ENCODE results near the gene AVP. TPM values are rescaled to one million over a fixed set of nuclear protein-coding genes. Genes with fewer than 3 reads are reported as not detected.

AVP gene
- total and polyA plus RNA-seq, 2 of the 13 experiments (the other 11 are each of a cell fraction or from before 2014, with no cell fraction given), result 0.12 TPM; not detected in 1

- peaks cover 20% of the 10 kb centered on the region for H3K4me1 ChIP-seq (ENCODE audit: insufficient read depth, low read length)
- no peak for FAIRE-seq
- WGBS (ENCODE audit: low lambda C conversion rate), result 60% methylated on average over 6 of the region's 7 CpGs
- no peaks in the 10 kb centered on the region for H4K20me1 ChIP-seq (ENCODE audit: insufficient read depth, low read length)
- no peak overlapping the region for H2AFZ ChIP-seq (ENCODE audit: low read length)
- no peaks in the 10 kb centered on the region for H3K9me3 ChIP-seq (ENCODE audit: low read length)
- H3K27ac ChIP-seq (ENCODE audit: extremely low read length, insufficient read depth, low read length), result no peak overlapping the region
- ATAC-seq, result no peak
- H3K36me3 ChIP-seq (replicated peaks in 1 of 2; ENCODE audit: control insufficient read depth in 1 of 2, insufficient read depth in 2 of 2, low read length in 2 of 2), result no peaks in the 10 kb centered on the region
- in situ Hi-C loops (cut with HindIII; ENCODE audit: extremely low pct_ligation_motif_present, low pct_unique_long_range_greater_than_20kb) (no loop called here), intact Hi-C loops (cut with micrococcal nuclease; ENCODE audit: unreplicated experiment) (no loop called here)
- no peaks in the 10 kb centered on the region for H3K79me2 ChIP-seq (ENCODE audit: insufficient read depth, low read length)
- no TSS peak for BruUV-seq (replicated peaks)
- DNase-seq (ENCODE audit: low spot score), result no peak
- H3K27me3 ChIP-seq (ENCODE audit: control insufficient read depth in 1 of 2, insufficient read depth in 2 of 2, low read length in 2 of 2), result peaks cover 17 to 49% of the 10 kb centered on the region in 2 experiments
- no peak overlapping the region for H3K4me2 ChIP-seq (ENCODE audit: low read depth, low read length)
- no peak overlapping the region for H3K9ac ChIP-seq (ENCODE audit: insufficient read depth, low read depth, low read length)
- H3K4me3 ChIP-seq (replicated peaks in 1 of 3; ENCODE audit: insufficient read depth in 1 of 3, low read depth in 2 of 3, low read length in 3 of 3), result no peak overlapping the region
- ChIA-PET POLR2A (interaction anchor here (0.6 to 1.5 kb wide), 2 partner anchors 16 to 19 kb away, joined by 3 read pairs; no protein-coding TSS in a partner anchor), CTCF (ENCODE audit: low intra/inter-chr PET ratio, low total read pairs) (no interaction called here)
- TF ChIP-seq ZNF784 (CRISPR knock-in tag; IDR thresholded peaks at IDR 0.05; ENCODE audit: borderline replicate concordance), result no peak
- TF ChIP-seq ZNF180 (CRISPR knock-in tag; IDR thresholded peaks at IDR 0.05; ENCODE audit: borderline replicate concordance, low read depth), result no peak
- TF ChIP-seq ZNF256 (CRISPR knock-in tag; conservative IDR thresholded peaks at IDR 0.05), result no peak
- TF ChIP-seq GMEB2 (CRISPR knock-in tag; IDR thresholded peaks at IDR 0.05; ENCODE audit: low read depth), result no peak
- TF ChIP-seq EHMT2 (IDR thresholded peaks at IDR 0.05; ENCODE audit: borderline replicate concordance, low read depth, low read length), result no peak
- TF ChIP-seq ZSCAN30 (CRISPR knock-in tag; IDR thresholded peaks at IDR 0.05), result no peak
- no peak for TF ChIP-seq ELF1 (CRISPR knock-in tag; IDR thresholded peaks at IDR 0.05)
- no peak for TF ChIP-seq NBN (conservative IDR thresholded peaks at IDR 0.05)
- TF ChIP-seq HMG20B (CRISPR knock-in tag; conservative IDR thresholded peaks at IDR 0.05), result no peak
- TF ChIP-seq MAZ (IDR thresholded peaks at IDR 0.05; ENCODE audit: borderline replicate concordance, low read depth, low read length), result no peak
- TF ChIP-seq MAZ (CRISPR knock-in tag; IDR thresholded peaks at IDR 0.05; ENCODE audit: low read depth), result no peak
- no peak for TF ChIP-seq FOXC1 (CRISPR knock-in tag; IDR thresholded peaks at IDR 0.05; ENCODE audit: borderline replicate concordance)
- TF ChIP-seq TRAFD1 (CRISPR knock-in tag; IDR thresholded peaks at IDR 0.05; ENCODE audit: borderline replicate concordance), result no peak
- TF ChIP-seq ZGPAT (CRISPR knock-in tag; IDR thresholded peaks at IDR 0.05), result no peak
- TF ChIP-seq ARID4A (CRISPR knock-in tag; IDR thresholded peaks at IDR 0.05; ENCODE audit: borderline replicate concordance), result no peak
- TF ChIP-seq ZC3H4 (CRISPR knock-in tag; IDR thresholded peaks at IDR 0.05; ENCODE audit: borderline replicate concordance), result no peak
Observed at GRCh38 chr20:3088031-3088430, 3.5 kb upstream of the AVP start.

Measured in HepG2 (cell line).